Adrenal gland (tissue), 12 donors: ENCODE data around the gene JTB. TPM values are rescaled to one million over a fixed set of nuclear protein-coding genes. Genes with fewer than 3 reads are reported as not detected.

ENCODE experiments used
- DNase-seq, 7 donors: peaks; one replicate each; pipeline ENCODE4 v3.0.0-alpha.2; 2019 to 2020
- H3K27ac ChIP-seq, 5 donors: fragments of 200-600 bp; sonication (generic) in 4 of 5; 1 replicate in 3 of 5; 2 replicates in 2 of 5; pipeline versions ENCODE4 v1.5.1 to v1.8.0; 2016 to 2020; ENCODE audit warnings: mild to moderate bottlenecking in 1 of 5
- H3K27me3 ChIP-seq: fragments of 200-600 bp; 2 replicates; pipeline ENCODE4 v1.8.0; 2021
- H3K36me3 ChIP-seq, 2 donors: fragments of 200-600 bp; replicated peaks in 1 of 2; 1 replicate in 1 of 2; 2 replicates in 1 of 2; pipeline versions ENCODE4 v1.5.1 to v1.8.0; 2018 to 2022
- H3K4me1 ChIP-seq, 2 donors: fragments of 200-600 bp; replicated peaks in 1 of 2; 1 replicate in 1 of 2; 2 replicates in 1 of 2; pipeline versions ENCODE4 v1.5.1 to v1.8.0; 2018 to 2021
- H3K4me3 ChIP-seq, 4 donors: fragments of 200-600 bp; sonication (generic) in 3 of 4; one replicate each; pipeline ENCODE4 v1.5.1; 2016 to 2018
- H3K9me3 ChIP-seq, 3 donors: fragments of 200-600 bp; sonication (generic) in 1 of 3; replicated peaks in 1 of 3; 1 replicate in 2 of 3; 2 replicates in 1 of 3; pipeline versions ENCODE4 v1.5.1 to v1.8.0; 2016 to 2021
- POLR2A ChIP-seq, 2 donors: fragments of 450-650 bp; IDR thresholded peaks; one replicate each; pipeline ENCODE4 v1.6.1; 2017; ENCODE audit warnings: antibody characterized with exemption in 2 of 2, mild to moderate bottlenecking in 2 of 2, moderate library complexity in 1 of 2
- WGBS, 4 donors: extraction: QIAGEN DNeasy Blood & Tissue Kit in 2 of 4; methylation state at CpG; one replicate each; pipeline versions ENCODE4 v1.1.5 to v1.1.7; 2013 to 2017; 5-methylcytosine and 5-hydroxymethylcytosine counted together
- intact Hi-C, 2 donors: fragments of 100-400 bp; cut with DNase I; formaldehyde crosslinking; loops; one replicate each; pipeline versions ENCODE4 v1.14.1 to v1.15.0; 2022 to 2023
- polyA plus RNA-seq, 3 donors: library from polyadenylated mRNA; stranded (reverse); fragments of 200-250 nt in 2 of 3; fragments of 350-450 nt in 1 of 3; fragmentation: Illumina TruSeq in 1 of 3; extraction: RNeasy Lipid Tissue Mini Kit (QIAGEN cat#74804) in 1 of 3; gene quantifications; one replicate each; pipeline ENCODE4 v1.2.3, GENCODE V29; 2013 to 2014
- total RNA-seq, 9 donors: library from RNA; depleted of rRNA in 4 of 9; stranded (reverse); fragments of >200 nt in 4 of 9; fragments of 120-200 nt in 1 of 9; fragmentation: NEBNext Ultra II Directional in 1 of 9; extraction: Animal tissue kit (Norgen Biotek cat#: 25700) in 1 of 9; gene quantifications; one replicate each; pipeline versions ENCODE4 v1.1.0 to v1.2.4, GENCODE V29; 2013 to 2023
- TF ChIP-seq, protein P1 (sequence below), 6 experiments: fragments of 450-650 bp in 4 of 6; fragments of 200-600 bp in 2 of 6; sonication (generic) in 1 of 6; IDR thresholded peaks; 1 replicate in 5 of 6; 2 replicates in 1 of 6; pipeline versions ENCODE4 v1.5.1 to v1.8.0; 2016 to 2021; ENCODE audit warnings: antibody characterized with exemption in 6 of 6, mild to moderate bottlenecking in 2 of 6, moderate library complexity in 1 of 6
- donor health status: healthy with polysubstance abuse.
- donor health status: Bipolar disorder and iron deficiency.
- donor health status: DM: yes; HTN: yes; CAD: no.
- donor health status: DM: no; HTN: no; CAD: no.
- donor health status: DM: no; HTN: no; CAD: no.
- donor health status: DM: yes; HTN: yes; CAD: no.

The JTB gene
- total and polyA plus RNA-seq, 12 donors, result 68.3 to 327 (median 140) TPM

DNA sequence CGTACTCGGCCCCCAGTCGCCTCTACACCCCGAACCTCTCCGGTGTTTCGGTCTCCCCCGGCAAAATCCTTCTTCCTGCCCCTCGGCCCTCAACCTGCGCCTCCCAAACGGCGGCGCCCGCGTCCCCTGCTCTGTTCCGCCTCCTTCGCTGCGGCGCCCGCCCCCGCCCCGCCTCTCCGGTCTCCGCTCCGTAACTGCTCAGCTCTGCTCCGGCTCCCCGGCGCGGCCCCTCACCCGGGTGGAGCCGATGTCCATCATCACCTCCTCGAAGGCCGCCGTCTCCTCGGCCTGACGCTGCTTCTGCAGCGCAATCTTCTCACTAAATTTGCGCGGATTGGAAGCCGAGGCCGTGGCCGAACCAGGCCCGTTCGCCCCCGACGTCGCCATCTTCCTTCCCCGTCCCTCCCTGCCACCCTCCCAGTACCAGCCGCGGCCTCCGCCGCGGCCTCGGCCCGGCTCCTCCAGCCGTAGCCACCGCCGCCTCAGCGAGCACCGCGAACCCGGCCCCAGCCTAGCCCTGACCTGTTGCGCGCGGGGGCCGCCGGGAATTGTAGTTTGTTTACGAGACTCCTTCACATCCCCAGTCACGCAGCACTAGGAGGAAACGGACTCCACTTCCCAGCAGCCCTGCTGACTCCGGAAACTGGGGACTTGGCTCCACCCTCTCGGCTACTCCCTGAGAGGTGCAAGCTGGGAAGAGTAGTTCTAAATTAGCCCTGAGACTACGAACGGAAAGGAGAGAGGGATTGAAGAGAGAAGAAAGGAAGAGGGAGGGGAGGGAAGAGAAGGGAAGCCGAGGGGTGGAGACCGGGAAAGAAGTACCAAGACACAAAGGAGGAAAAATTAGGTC, 19.1 kb downstream of the JTB start, which contains the start of gene CRTC2:
CRTC2 (minus strand) TSS at position 502 of the 850 bp plus-strand sequence; CDS start at position 387, 115 bp downstream.
- WGBS, 4 donors, result 0 to 1% (median 1%) methylated on average over 36 to 74 of the region's 75 CpGs
- intact Hi-C loops, result no loop called here
- TF ChIP-seq, protein P1, sequence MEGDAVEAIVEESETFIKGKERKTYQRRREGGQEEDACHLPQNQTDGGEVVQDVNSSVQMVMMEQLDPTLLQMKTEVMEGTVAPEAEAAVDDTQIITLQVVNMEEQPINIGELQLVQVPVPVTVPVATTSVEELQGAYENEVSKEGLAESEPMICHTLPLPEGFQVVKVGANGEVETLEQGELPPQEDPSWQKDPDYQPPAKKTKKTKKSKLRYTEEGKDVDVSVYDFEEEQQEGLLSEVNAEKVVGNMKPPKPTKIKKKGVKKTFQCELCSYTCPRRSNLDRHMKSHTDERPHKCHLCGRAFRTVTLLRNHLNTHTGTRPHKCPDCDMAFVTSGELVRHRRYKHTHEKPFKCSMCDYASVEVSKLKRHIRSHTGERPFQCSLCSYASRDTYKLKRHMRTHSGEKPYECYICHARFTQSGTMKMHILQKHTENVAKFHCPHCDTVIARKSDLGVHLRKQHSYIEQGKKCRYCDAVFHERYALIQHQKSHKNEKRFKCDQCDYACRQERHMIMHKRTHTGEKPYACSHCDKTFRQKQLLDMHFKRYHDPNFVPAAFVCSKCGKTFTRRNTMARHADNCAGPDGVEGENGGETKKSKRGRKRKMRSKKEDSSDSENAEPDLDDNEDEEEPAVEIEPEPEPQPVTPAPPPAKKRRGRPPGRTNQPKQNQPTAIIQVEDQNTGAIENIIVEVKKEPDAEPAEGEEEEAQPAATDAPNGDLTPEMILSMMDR (IDR thresholded peaks at IDR 0.05), result no peak
- peak; percentile 45 to 79 for TF ChIP-seq POLR2A (IDR thresholded peaks at IDR 0.05)
- Histone ChIP-seq H3K4me1 (peaks cover 28 to 53% of the 10 kb centered on the region in 2 donors), H3K36me3 (peaks cover 0 to 22% of the 10 kb centered on the region in 2 donors), H3K4me3 (peak within 1 kb of the TSS; percentile 66 to 92 (median 83)), H3K27me3 (no peaks in the 10 kb centered on the region), H3K27ac (peak within 1 kb of the TSS; percentile 78 to 93 (median 82)), H3K9me3 (no peaks in the 10 kb centered on the region)
- peak; percentile 98 to 100 (median 99) for DNase-seq

DNA sequence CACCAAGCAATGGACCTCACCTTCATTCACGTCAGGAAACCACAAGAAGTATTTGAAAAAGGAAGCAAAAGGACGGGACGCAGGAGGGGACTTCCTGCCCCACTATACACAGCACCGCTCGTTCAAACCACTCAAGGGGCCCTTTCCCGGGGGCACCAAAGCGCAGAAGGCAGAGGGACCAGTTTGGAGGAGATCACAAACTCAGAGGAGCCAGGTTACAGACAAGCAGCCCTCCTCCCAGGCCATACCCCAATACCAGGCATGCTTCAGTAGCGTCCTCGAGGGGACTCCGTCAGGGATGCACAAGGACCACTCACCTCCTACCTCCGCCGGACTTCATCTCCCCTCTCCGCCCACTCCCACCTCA, 19.7 kb downstream of the JTB start:
- Histone ChIP-seq H3K4me1 (peaks cover 28 to 53% of the 10 kb centered on the region in 2 donors), H3K36me3 (peaks cover 0 to 28% of the 10 kb centered on the region in 2 donors), H3K9me3 (no peaks in the 10 kb centered on the region), H3K27me3 (no peaks in the 10 kb centered on the region), H3K4me3 (peak overlapping the region; percentile 64 to 85 (median 74)), H3K27ac (peak overlapping the region; percentile 78 to 93 (median 82))
- 0 to 3% (median 1%) methylated on average over 10 to 13 of the region's 13 CpGs for WGBS, 4 donors
- no peak for DNase-seq
- intact Hi-C loops, result no loop called here
- no peak for TF ChIP-seq POLR2A (IDR thresholded peaks at IDR 0.05)
- TF ChIP-seq, protein P1 (IDR thresholded peaks at IDR 0.05), result no peak

DNA sequence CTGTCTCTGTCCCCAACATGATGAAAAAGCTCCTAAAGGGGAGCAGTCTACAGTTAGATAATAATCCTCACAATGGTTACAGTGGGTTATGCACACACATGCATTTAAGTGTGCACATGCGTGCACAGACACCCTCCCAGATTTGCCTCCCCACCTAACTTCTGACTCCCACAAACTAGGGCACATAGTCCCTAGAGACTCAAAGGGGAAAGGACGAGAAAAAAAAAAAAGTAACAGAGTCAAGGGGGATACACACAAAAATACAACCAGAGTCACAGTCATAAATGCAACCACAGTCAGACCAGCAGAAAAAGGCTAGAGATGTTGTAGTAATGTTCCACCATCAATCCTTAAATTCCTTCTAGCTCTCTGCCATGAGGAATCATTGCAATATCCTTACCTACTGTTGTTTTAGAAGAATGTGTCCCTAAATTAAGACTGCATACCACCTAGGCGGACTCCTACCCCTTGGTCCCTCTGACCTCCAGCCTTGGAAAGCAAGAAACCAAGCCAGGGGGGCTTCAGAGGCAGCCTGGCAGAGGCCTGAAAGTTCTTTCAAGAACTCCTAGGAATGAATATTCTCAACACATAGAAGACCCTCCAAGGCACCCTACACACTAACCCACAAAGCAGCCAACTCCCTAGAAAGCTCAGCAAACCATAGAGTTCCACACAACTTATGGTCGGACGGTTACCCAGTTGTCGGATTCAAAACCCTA, 20.3 kb downstream of the JTB start:
- Histone ChIP-seq H3K27me3 (no peaks in the 10 kb centered on the region), H3K4me3 (peak overlapping the region in 3 of 4 donors; percentile 64 to 85 (median 81)), H3K4me1 (peaks cover 23 to 50% of the 10 kb centered on the region in 2 donors), H3K27ac (peak overlapping the region in 4 of 5 donors; percentile 82 to 93 (median 87)), H3K36me3 (peaks cover 0 to 34% of the 10 kb centered on the region in 2 donors), H3K9me3 (no peaks in the 10 kb centered on the region)
- TF ChIP-seq, protein P1 (IDR thresholded peaks at IDR 0.05), result no peak
- TF ChIP-seq POLR2A (IDR thresholded peaks at IDR 0.05), result no peak
- intact Hi-C loops, result no loop called here
- DNase-seq, result no peak
- 24 to 38% (median 34%) methylated on average over 6 of the region's 6 CpGs for WGBS, 4 donors

DNA sequence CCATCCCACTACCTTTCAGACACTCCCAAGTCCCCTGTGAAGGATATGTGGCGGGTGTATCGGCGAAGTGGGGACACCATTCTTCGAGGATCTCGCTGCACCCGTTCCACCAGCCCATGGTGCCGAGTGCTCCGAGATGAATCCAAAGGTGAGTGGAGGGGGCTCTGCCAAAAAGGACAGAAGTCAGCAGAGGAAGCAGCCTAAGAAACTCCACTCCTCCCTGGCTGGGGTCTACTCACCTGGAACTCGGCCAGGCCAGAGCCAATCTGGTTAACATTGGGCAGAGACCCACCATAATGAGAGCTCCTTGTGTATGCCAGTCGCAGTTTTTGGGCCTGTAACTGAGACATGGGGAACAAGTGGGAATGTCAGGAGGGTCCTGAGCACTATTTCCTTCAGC, 22.6 kb downstream of the JTB start:
- no peak overlapping the region for H3K4me3 ChIP-seq
- WGBS, 4 donors, result 84 to 94% (median 92%) methylated on average over 10 of the region's 10 CpGs
- H3K27me3 ChIP-seq, result no peaks in the 10 kb centered on the region
- intact Hi-C loops, result loop anchor here in 1 of 2 donors (5.0 kb wide), 1 partner anchor 43 kb away; no protein-coding TSS in a partner anchor
- peaks cover 0 to 41% of the 10 kb centered on the region in 2 donors for H3K36me3 ChIP-seq
- peak overlapping the region in 2 of 5 donors; percentile 32 to 40 for H3K27ac ChIP-seq
- no peaks in the 10 kb centered on the region for H3K9me3 ChIP-seq
- peaks cover 21 to 40% of the 10 kb centered on the region in 2 donors for H3K4me1 ChIP-seq
- DNase-seq, result no peak
- TF ChIP-seq, protein P1 (IDR thresholded peaks at IDR 0.05), result no peak
- no peak for TF ChIP-seq POLR2A (IDR thresholded peaks at IDR 0.05)
